ENCODE data around the gene GRIK3.

GRIK3 gene

DNA sequence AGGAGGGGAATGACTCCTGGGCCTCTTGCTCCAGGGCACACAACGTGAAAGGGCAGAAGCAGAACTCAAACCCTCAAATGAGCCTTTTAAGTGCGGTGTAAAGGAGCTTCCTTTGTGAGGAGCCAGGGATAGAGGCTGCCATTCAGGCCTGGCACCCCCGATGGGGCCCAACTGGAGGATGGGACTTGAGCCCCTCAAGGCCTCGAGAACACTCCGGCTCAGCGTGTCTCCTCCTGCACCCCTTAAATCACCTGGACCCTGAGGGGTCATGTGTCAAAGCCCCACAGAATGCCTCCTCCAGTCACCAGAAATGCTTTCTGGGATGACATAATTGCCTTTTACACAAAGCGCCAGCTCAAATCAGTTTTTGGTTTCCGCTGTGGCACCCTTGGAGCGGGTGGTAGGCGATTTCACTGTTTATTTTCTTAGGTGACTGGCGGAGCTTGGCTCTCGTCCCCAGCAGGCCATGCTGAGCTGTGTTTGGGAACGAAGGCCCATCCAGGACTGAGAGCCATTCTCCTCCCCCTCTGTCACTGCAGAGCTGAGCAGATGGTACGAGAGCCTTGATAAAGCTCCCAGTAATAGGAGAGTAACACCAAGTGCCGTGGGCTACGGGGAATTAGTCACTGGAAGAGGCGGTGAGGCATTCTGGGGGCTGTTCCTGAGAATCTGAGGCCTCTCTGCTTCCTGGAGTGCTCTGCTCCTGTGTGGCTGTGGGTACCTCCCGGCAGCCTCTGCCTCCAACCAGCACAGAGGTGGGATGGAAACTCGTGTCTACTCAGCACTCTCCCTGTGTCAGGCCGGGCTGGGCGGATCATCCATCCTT is 163.0 kb downstream of the GRIK3 start:
- DNase-seq: no peak

DNA sequence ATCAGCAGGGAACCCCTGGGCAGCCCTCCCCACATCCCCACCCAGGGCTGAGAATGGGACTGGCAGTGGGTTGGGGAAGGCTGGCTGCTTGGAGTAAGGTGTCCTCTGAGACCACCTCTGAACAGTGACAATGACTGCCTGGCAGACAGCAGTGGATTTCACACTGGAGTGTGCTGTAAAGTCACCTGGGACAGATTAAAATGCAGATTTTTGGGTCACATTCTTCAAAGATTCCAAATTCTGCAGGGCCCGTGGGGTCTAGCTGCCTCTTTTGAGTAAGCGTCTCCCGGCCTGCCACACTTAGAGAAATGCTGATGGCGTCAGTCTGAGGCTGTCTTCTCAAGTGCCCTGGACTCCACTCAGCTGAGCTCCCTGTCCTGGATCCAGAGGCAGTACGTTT is 164.5 kb downstream of the GRIK3 start:
- no peak for DNase-seq

DNA sequence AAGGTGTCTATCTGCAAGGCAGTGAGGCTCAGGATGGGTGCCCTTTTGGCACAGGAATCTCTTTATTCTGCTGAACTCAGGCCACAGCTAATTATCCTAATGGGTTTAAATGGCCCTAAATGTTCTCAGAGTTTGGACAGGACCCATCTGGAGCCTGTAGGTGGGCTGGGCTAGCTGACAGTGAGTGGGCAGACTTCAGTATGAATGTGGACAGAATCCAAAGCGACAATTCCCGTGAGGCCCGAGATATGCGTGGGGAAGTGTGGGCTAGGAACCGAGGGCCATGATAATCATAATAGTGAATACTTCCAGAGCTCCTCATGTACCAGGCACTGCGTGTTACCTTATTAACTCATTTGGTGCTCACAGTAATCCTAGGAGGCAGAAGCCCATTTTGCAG is 165.3 kb downstream of the GRIK3 start:
- DNase-seq: no peak

DNA sequence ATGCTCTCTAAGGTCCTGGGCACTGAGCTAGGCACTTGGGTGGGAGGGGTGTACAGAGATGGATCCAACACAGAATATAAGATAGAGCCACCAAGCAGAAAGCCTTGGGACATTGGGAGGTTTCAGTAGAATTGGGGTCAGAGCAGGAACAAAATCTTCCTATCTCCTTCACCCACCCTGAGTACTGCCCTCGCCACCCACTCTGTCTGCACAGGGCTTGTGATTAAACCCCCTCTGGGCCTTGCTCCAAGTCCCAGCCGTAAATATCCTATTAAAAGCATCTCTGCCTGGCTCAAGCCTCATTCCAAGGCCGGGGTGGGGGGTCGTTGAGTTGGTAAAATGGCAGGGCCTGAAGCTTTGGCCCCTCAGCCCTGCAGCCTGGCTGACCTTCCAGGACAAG is 166.7 kb downstream of the GRIK3 start:
- no peak for DNase-seq

GRCh38 chr1:36866169-36866814 is 168.0 kb downstream of the GRIK3 start:
- no peak for DNase-seq

DNA sequence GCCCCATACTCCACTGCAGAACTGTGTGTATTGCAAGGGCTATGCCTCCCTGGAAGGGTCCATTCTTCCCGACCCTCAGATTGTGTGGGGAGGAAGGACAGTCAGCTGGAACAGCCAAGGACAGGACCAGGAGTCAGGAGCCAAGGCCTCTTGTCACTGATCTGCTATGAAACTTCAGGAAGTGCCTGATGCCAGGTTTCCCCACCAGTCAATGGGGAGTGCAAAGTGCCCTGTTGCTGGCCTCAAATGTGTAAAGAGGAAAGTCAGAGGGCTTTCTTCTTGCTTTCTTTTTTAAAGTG is 168.8 kb downstream of the GRIK3 start:
- DNase-seq: no peak

DNA sequence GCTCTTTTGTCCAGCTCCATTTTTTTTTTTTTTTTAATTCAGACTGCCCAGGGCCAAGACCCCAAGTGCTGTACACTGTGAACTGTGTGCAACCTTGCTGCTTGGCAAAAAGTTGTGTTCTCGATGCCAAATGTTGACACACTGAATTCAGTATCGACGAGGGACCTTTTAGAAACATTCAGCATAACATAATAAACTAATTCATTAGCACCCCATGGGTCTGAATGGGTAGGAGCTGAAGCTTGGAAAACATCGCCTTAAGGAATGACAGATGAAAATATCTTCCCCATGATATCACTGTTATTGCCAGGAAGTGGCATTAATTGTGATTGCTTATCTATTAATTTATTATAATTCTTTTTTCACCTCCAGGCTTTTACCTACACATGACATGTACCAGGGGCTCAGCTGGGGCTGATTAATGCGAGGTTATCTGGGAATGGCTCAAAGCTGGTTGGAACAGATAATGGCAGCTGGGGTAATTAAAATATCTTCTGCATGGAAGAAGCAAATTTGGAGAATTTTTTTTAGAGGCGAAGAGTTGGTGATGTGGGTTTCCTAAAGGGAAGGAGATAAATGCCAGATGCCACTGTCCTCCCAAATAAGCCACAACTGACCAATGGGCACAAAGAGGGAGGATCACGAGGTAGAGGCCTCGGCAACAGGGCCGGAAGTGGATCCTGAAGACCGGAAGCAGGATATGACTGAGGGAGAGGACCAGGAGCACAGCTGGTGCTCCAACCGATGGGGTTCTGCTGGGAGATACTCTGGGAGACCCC is 169.3 kb downstream of the GRIK3 start:
- DNase-seq: no peak

DNA sequence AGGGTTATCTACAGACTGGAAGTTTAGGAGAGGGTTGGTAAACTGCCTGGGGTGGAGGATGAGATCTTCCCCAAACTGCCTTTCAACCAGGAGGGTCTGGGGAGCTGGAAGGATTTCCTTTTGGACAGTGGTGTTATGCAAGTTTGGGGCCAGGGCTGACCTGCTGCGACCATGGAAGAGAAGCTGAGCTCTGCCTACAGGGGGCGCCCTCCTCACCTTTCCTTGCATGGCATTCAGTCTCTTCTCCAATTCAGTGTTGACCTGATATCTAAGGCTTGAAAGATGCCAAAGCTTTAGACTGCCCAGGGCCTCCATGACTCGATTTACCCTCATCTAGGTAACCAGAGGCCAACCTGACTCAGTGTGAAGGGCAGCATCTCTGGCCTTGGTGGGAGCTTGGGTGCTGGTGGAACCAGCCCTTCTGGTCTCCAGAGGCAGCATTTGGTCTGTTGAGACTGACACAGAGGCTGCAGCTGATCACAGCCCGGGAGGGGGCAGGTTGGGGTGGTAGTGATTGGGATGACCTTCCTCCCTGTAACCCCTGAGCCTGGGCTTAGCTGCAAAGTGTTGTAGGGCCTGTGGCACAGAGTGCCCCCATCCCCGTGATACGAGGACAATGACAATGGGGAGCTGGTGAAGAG is 170.0 kb downstream of the GRIK3 start:
- no peak for DNase-seq

DNA sequence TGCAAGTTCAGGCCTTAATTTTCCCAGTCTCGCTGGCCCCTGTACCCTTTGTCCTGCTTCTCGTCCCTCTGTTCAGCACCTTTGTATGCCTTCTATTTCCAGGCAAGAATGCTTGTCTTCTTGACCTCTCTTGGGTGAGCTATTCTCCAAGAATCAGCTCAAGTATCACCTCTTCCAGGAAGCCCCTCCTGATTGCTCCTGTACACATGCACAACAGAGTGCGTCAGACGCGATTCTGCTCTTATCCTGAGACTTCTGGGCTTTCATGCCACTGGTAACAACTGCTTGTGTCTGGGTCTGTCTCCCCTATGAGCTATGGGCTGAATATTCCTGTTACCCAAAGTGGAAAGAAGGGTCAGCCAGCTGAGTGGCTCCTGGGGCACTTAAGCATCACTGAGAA is 170.8 kb downstream of the GRIK3 start:
- DNase-seq: no peak

DNA sequence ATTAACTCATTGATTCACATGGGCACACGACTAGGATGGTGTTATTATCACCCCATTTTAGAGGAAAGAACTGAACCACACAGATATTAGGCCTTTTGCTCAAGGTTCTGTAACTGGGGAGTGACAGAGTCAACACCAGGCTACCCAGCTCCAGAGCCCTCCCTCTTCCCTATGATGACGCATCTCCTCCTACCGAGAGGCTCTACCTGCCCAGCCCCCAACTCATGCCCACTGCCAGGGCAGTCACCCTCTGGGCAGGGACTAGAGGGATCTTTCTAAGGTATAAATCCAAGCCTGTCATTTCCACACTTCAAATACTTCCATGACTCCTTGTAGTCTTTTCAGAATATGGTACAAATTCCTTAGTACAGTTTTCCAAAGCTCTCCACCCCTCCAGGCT is 171.3 kb downstream of the GRIK3 start:
- DNase-seq: no peak

DNA sequence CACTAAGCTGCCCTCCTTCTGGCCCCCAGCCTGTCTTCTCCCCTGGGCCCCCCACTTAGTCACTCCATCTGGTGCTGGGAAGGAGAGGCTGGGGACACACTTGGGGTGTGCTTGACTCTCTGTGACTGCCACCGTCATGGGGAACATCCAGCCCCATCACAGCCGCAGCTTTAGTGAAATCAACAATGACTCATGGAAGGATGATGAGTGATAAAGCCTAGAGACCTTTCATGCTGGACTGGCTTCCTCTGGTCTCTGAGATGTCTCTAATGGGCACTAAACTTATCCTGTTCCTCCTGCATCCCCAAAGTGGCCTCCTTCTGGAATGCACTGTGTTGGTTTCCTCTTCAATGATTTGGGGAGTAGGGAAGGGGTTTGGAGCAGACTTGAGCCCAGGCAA is 172.9 kb downstream of the GRIK3 start:
- DNase-seq: no peak

- DNase-seq: no peak
These were observed 174.4 kb downstream of the GRIK3 start for GRCh38 chr1:36859926-36860325.

DNA sequence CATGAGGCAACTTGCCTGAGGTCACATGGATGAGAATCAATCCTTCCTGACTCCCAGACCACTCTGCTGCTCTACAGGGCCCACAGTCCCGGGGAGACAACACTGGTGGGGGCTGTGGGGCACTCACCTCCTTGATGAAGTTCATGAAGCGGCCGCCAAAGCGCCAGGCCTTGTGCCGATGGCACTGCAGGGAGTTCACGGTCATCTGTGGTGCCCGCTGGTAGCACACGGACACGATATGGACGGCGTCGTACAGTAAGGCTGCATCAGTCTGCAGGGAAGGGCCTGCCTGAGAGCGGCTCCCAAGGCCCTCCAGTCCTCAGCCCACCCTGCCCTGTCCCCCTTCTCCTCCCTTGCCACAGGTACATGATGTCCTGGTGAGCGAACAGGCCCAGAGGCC is 175.3 kb downstream of the GRIK3 start:
- no peak for DNase-seq

- no peak for DNase-seq
These were observed 175.8 kb downstream of the GRIK3 start for GRCh38 chr1:36858553-36858952.

DNA sequence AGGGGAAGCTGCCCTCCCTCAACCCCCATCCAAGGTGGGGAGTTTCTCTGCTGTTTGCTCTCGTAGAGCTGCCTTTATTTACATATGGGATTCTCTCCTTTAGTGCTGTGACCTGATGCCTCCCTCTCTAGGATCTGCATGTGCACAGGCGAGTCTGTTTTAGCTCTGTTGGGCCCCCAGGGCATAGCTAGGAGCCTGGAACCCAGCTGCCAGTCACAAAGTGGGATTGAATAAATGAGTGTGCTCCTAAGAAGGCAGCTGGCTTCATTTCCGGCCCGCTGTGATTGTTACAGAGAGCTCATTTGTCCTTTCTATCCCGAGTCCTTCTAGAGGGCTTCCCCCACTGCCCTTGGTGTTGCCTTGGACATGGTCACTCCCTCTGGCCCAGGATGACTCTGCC is 176.6 kb downstream of the GRIK3 start:
- DNase-seq: no peak

GRCh38 chr1:36855699-36856494 is 178.4 kb downstream of the GRIK3 start:
- DNase-seq: no peak

GRCh38 chr1:36853638-36854037 is 180.7 kb downstream of the GRIK3 start:
- no peak for DNase-seq

GRCh38 chr1:36852586-36852985 is 181.7 kb downstream of the GRIK3 start:
- no peak for DNase-seq

- no peak for DNase-seq
These were observed 182.7 kb downstream of the GRIK3 start for GRCh38 chr1:36851595-36851994.

DNA sequence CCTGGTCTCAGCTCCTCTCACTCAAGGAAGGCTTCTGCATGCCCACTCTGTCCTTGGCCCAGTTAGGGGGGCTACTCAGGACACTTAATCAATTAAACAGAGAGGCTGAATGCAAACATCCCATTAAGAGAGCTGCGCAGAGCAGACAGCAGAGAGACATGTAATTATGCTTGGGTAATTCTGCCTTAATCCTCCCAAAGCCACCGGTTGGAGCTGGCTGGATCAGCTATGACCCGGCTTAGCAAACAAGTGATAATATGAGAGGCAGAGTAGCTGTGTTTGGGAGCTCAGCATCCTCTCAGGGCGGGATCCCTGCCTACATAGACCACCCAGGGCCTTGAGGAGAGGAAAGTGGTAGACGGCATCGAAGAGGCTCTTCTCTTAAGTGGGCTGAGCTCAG is 183.2 kb downstream of the GRIK3 start:
- no peak for DNase-seq

- no peak for DNase-seq
These were observed 184.4 kb downstream of the GRIK3 start for GRCh38 chr1:36849956-36850355.

- DNase-seq: no peak
These were observed 186.6 kb downstream of the GRIK3 start for GRCh38 chr1:36847761-36848160.

DNA sequence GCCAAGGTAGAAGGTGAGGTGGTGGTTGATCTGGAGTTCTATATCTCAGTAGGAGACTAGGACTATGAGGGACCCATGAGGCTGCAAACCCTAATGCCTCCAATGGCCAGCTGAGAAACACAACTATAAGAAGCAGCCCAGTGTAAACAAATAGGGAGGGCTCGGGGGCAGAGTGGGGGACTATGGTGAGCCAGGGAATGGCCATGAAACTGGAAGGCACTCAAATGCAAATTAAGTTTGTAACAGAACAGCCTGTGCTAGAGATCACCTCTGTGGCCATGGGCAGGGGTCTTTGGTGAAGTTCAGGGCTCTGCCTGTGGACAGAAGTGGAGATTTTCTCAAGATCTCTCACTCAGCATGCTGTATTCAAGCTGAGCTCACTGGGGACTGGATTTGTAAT is 187.1 kb downstream of the GRIK3 start:
- no peak for DNase-seq

Measured in CD4-positive, alpha-beta T cell treated with Interferon alpha-2 for 1 hour (primary cell).